Ovary (tissue), 9 donors: ENCODE results near the gene ATAT1. TPM values are rescaled to one million over a fixed set of nuclear protein-coding genes. Genes with fewer than 3 reads are reported as not detected.

Source experiments
- DNase-seq, 5 donors: peaks; one replicate each; pipeline ENCODE4 v3.0.0-alpha.2; 2019 to 2020
- H3K27ac ChIP-seq, 2 donors: fragments of 200-600 bp; one replicate each; pipeline versions ENCODE4 v1.5.1 to v1.8.0; 2019 to 2022
- H3K27me3 ChIP-seq: fragments of 200-600 bp; one replicate; pipeline ENCODE4 v1.8.0; 2022
- H3K36me3 ChIP-seq: fragments of 200-600 bp; sonication (generic); one replicate; pipeline ENCODE4 v1.5.1; 2019
- H3K4me1 ChIP-seq: one replicate; pipeline ENCODE4 v1.8.1; 2013; ENCODE audit warnings: mild to moderate bottlenecking, moderate library complexity; ENCODE audit not compliant: insufficient read depth
- H3K4me3 ChIP-seq: fragments of 200-600 bp; sonication (generic); one replicate; pipeline ENCODE4 v1.5.1; 2017
- H3K9me3 ChIP-seq, 2 donors: fragments of 200-600 bp in 1 of 2; sonication (generic) in 1 of 2; one replicate each; pipeline versions ENCODE4 v1.5.1 to v1.8.1; 2013 to 2019; ENCODE audit warnings: mild to moderate bottlenecking in 1 of 2, moderate library complexity in 1 of 2
- CTCF ChIP-seq, 3 donors: fragments of 450-650 bp in 2 of 3; fragments of 200-600 bp in 1 of 3; IDR thresholded peaks; one replicate each; pipeline versions ENCODE4 v1.5.1 to v1.8.0; 2016 to 2022; ENCODE audit warnings: antibody characterized with exemption in 3 of 3, mild to moderate bottlenecking in 1 of 3
- EP300 ChIP-seq: sonication (generic); formaldehyde crosslinking; IDR thresholded peaks from one replicate; pipeline ENCODE4 v1.6.1; 2017; ENCODE audit warnings: antibody characterized with exemption
- POLR2A ChIP-seq: fragments of 450-650 bp; IDR thresholded peaks from one replicate; pipeline ENCODE4 v1.6.1; 2017; ENCODE audit warnings: antibody characterized with exemption, mild to moderate bottlenecking, moderate library complexity
- WGBS, 3 donors: extraction: QIAGEN DNeasy Blood & Tissue Kit in 1 of 3; methylation state at CpG; one replicate each; pipeline versions ENCODE4 v1.1.5 to v1.1.7; 2013 to 2017; 5-methylcytosine and 5-hydroxymethylcytosine counted together
- intact Hi-C, 4 donors: fragments of 100-400 bp; cut with DNase I; formaldehyde crosslinking; loops; one replicate each; pipeline versions ENCODE4 v1.11.0 to v1.15.1; 2022 to 2023
- polyA plus RNA-seq, 2 donors: library from polyadenylated mRNA; stranded (reverse); fragments of 200-250 nt in 1 of 2; fragments of 350-450 nt in 1 of 2; fragmentation: Illumina TruSeq in 1 of 2; extraction: RNeasy Lipid Tissue Mini Kit (QIAGEN cat#74804) in 1 of 2; gene quantifications; one replicate each; pipeline ENCODE4 v1.2.3, GENCODE V29; 2013 to 2014
- total RNA-seq, 7 donors: library from RNA; depleted of rRNA in 2 of 7; stranded (reverse); fragments of >200 nt in 2 of 7; fragmentation: NEBNext Ultra II Directional in 3 of 7; extraction: Animal tissue kit (Norgen Biotek cat#: 25700) in 3 of 7; gene quantifications; one replicate each; pipeline versions ENCODE4 v1.1.0 to v1.2.4, GENCODE V29; 2016 to 2023
- donor health status: DM: no; HTN: no; CAD: no; lungs with moderate emphysema.
- donor health status: DM: no; HTN: no; CAD: no.
- donor health status: Bipolar disorder and iron deficiency.
- donor health status: DM: yes; HTN: yes; CAD: no.
- donor health status: DM: no; HTN: no; CAD: no.
- donor health status: DM: yes; HTN: yes; CAD: no.

The ATAT1 gene
- total and polyA plus RNA-seq, 9 donors = 5.6 to 20.5 (median 11.4) TPM

DNA sequence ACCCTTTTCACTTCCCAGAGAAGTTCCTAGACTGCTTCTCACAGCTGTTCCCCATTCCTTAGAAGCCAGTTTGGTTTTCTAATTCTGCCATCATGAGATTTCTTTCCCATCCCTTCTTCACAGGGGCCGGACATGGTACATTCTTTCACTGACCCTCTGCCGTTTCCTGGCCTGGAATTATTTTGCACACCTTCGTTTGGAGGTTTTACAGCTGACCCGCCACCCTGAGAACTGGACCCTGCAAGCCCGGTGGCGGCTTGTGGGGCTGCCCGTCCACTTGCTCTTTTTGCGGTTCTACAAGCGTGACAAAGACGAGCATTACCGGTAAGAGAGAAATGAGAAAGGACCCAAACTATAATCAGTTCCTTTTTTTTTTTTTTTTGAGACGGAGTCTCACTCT lies 24.5 kb downstream of the ATAT1 start:
- TF ChIP-seq CTCF (IDR thresholded peaks at IDR 0.05) = no peak
- TF ChIP-seq EP300 = no peak
- TF ChIP-seq POLR2A = no peak
- 85 to 88% (median 86%) methylated on average over 12 of the region's 12 CpGs for WGBS, 3 donors
- no peak for DNase-seq
- Histone ChIP-seq H3K4me1 (no peaks in the 10 kb centered on the region), H3K4me3 (no peak overlapping the region), H3K27ac (no peak overlapping the region), H3K9me3 (no peaks in the 10 kb centered on the region), H3K36me3 (no peaks in the 10 kb centered on the region), H3K27me3 (no peaks in the 10 kb centered on the region)
- intact Hi-C loops = loop anchor here in 1 of 4 donors (10.0 kb wide), 1 partner anchor 156 kb away; no protein-coding TSS in a partner anchor

DNA sequence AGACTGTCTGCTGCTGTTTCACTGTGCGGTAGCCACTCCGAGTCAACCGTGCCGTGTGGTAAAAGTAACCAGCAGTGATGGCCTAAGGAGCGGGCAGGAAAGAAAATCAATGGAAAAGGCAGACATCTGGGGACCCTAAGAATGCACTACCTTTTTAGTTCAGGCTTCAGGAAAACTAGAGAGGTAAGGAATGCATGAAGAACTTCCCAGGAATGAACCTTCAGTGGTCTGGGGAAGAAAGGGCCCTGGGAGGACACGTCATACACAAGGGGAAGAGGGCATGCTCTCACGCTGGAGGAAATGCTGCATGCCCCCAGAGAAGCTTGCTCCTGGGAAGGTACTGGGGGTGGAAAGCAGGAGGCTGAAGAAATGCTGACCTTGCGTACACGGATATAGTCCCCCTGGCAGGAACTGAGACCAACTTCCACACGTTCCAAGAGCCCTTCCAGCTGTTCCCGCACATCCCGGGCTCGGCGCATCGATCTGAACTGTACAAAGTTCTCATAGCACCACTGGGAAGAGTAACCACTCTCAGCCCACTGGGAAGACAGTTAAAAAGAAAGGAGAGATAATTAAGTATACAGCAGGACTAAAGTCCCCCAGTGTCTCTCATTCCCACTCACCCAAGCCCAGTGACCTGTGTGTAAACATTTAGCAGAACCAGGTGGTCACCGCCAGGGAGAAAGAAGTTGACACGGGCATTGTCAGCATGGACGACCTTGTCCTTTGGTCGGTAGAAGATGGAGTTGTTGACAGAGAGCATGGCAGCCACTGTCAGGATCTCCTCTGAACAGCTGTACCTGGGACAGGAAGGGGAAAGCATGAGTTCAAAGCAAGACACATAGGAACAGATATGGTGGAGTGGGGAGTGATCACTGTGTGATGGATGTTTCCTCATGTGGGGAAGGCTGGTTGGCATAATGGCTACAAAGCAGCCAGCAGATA lies 28.4 kb downstream of the ATAT1 start:
- no peaks in the 10 kb centered on the region for H3K27me3 ChIP-seq
- H3K9me3 ChIP-seq = no peaks in the 10 kb centered on the region
- no peak for TF ChIP-seq POLR2A
- TF ChIP-seq EP300 = no peak
- TF ChIP-seq CTCF (IDR thresholded peaks at IDR 0.05) = no peak
- H3K4me3 ChIP-seq = no peak overlapping the region
- H3K4me1 ChIP-seq = no peaks in the 10 kb centered on the region
- no peak overlapping the region for H3K27ac ChIP-seq
- 82 to 84% (median 82%) methylated on average over 19 of the region's 19 CpGs for WGBS, 3 donors
- no peak for DNase-seq
- intact Hi-C loops = loop anchor here in 1 of 4 donors (10.0 kb wide), 1 partner anchor 160 kb away; no protein-coding TSS in a partner anchor
- H3K36me3 ChIP-seq = no peaks in the 10 kb centered on the region

DNA sequence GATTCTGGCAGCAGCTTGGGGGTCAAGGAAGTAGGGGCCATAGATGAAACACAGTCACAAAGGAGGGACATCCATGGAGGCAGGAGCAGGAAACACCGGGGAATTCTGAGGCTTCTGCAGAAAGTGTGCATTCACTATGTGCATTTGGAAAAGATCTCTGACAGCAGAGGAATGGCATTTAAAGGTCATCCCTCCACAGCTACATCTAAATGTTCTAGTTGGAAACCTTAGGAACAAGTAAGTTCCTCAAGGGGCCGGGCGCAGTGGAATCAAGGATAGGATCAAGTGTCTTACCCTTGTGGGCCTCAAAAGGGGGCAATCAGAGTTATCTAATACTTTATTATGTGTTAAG lies 29.0 kb downstream of the ATAT1 start:
- Histone ChIP-seq H3K27ac (no peak overlapping the region), H3K36me3 (no peaks in the 10 kb centered on the region), H3K27me3 (no peaks in the 10 kb centered on the region), H3K9me3 (no peaks in the 10 kb centered on the region), H3K4me3 (no peak overlapping the region), H3K4me1 (no peaks in the 10 kb centered on the region)
- no peak for DNase-seq
- intact Hi-C loops = loop anchor here in 1 of 4 donors (10.0 kb wide), 1 partner anchor 161 kb away; no protein-coding TSS in a partner anchor
- WGBS, 3 donors = 84 to 93% (median 87%) methylated on average over 3 of the region's 3 CpGs
- TF ChIP-seq POLR2A = no peak
- no peak for TF ChIP-seq CTCF (IDR thresholded peaks at IDR 0.05)
- no peak for TF ChIP-seq EP300

DNA sequence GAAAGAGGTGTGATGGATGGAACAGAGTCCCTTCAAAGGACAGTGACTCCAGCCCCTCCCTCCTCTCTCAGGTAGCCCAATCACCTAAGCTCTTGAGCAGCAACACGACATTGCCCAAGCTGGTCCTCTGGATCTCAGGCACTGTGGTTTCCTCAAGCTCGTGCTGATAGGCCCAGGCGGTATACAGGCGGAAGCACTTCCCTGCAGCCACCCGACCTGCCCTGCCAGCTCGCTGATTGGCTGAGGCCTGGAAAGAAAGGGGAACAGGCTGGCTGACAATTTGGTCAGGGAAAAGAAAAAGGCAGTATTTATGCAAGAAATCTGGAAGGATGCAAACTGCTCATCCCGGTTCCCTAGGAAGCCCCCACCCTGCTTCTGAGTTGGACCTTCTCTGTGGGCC lies 29.8 kb downstream of the ATAT1 start:
- Histone ChIP-seq H3K36me3 (no peaks in the 10 kb centered on the region), H3K4me1 (no peaks in the 10 kb centered on the region), H3K4me3 (no peak overlapping the region), H3K27me3 (no peaks in the 10 kb centered on the region), H3K27ac (no peak overlapping the region), H3K9me3 (no peaks in the 10 kb centered on the region)
- no peak for DNase-seq
- intact Hi-C loops = loop anchor here in 1 of 4 donors (10.0 kb wide), 1 partner anchor 162 kb away; no protein-coding TSS in a partner anchor
- no peak for TF ChIP-seq CTCF (IDR thresholded peaks at IDR 0.05)
- WGBS, 3 donors = 60 to 70% (median 69%) methylated on average over 7 of the region's 7 CpGs
